ENCODE data around the gene PDIK1L. TPM values are rescaled to one million over a fixed set of nuclear protein-coding genes. Genes with fewer than 3 reads are reported as not detected.

PDIK1L gene
- total RNA-seq, 2 experiments from 2014 or later: 12.9 to 17.2 TPM

DNA sequence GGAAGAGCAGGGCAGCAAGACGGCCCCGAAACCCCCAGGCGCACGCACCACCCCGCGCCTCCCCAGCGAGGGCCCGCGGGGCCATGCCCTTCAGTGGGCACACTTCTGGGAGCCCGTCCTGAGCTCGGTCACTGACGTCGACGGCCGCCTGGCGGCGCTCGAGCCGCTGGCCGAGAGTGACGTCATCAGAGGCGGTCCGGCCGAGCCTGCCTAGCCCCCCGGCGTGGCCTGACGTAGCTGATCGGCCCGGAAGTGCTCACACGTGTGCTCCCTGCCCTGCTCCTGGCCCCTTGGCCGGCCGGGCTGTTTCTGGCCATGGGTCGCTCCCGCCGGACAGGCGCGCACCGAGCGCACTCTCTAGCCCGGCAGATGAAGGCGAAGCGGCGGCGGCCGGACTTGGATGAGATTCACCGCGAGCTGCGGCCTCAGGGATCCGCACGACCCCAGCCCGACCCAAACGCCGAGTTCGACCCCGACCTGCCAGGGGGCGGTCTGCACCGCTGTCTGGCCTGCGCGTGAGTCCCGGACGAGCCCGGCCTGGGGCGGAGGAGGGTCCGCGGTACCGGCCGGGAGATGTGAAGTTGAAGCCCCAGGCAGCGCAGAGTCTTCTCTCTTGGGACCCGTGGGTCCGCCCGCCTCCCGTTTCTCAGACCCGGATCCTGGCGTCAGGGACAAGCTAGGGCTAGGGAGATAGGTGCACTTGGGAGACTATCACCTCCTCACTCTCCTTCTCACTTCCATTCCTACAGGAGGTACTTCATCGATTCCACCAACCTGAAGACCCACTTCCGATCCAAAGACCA, 58.2 kb downstream of the PDIK1L start, which contains the start of gene ZNF593:
ZNF593 (plus strand) TSS at position 240 of the 803 bp plus-strand sequence; CDS start at position 316, 76 bp downstream.
- Histone ChIP-seq H3K36me3 (ENCODE audit: insufficient read depth, low read length) (peaks cover 22% of the 10 kb centered on the region), H3K4me1 (ENCODE audit: insufficient read depth, low read length, poor library complexity, severe bottlenecking) (peaks cover 9% of the 10 kb centered on the region), H3K9me3 (ENCODE audit: low read length) (no peaks in the 10 kb centered on the region), H3K27ac (ENCODE audit: low read depth, low read length, poor library complexity, severe bottlenecking) (peak within 1 kb of the TSS; percentile 24), H2AFZ (ENCODE audit: low read length) (peak within 1 kb of the TSS; percentile 44; the same call in 1 of the 2 replicates), H3K79me2 (ENCODE audit: insufficient read depth, low read depth, low read length) (peaks cover 14% of the 10 kb centered on the region), H3K4me2 (ENCODE audit: low read length) (peak within 1 kb of the TSS; percentile 87), H4K20me1 (ENCODE audit: insufficient read depth, low read length) (no peaks in the 10 kb centered on the region), H3K4me3 (ENCODE audit: low read depth, low read length, poor library complexity, severe bottlenecking) (peak within 1 kb of the TSS; percentile 81), H3K9me2 (ENCODE audit: insufficient read depth, low read length) (no peaks in the 10 kb centered on the region)
- TF ChIP-seq, protein P1, sequence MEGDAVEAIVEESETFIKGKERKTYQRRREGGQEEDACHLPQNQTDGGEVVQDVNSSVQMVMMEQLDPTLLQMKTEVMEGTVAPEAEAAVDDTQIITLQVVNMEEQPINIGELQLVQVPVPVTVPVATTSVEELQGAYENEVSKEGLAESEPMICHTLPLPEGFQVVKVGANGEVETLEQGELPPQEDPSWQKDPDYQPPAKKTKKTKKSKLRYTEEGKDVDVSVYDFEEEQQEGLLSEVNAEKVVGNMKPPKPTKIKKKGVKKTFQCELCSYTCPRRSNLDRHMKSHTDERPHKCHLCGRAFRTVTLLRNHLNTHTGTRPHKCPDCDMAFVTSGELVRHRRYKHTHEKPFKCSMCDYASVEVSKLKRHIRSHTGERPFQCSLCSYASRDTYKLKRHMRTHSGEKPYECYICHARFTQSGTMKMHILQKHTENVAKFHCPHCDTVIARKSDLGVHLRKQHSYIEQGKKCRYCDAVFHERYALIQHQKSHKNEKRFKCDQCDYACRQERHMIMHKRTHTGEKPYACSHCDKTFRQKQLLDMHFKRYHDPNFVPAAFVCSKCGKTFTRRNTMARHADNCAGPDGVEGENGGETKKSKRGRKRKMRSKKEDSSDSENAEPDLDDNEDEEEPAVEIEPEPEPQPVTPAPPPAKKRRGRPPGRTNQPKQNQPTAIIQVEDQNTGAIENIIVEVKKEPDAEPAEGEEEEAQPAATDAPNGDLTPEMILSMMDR (conservative IDR thresholded peaks at IDR 0.05; ENCODE audit: low read length): peak; percentile 84
- no peak for TF ChIP-seq EZH2phosphoT487 (IDR thresholded peaks at IDR 0.05; ENCODE audit: borderline replicate concordance, low read depth, low read length)
- CTCF ChIA-PET (ENCODE audit: unreplicated experiment): interaction anchor here (0.5 kb wide), 1 partner anchor 161 kb away, joined by 4 read pairs; no protein-coding TSS in a partner anchor
- peak; percentile 96 for DNase-seq (ENCODE audit: low spot score)
- BruUV-seq (replicated peaks): no TSS peak
- intact Hi-C loops (cut with micrococcal nuclease; ENCODE audit: unreplicated experiment): loop anchor here (1.0 kb wide), 2 partner anchors 59 to 64 kb away; partner anchors contain the start of genes CEP85 and PDIK1L
- POLR2A ChIA-PET: interaction anchor here (0.7 to 0.8 kb wide), 3 partner anchors 57 to 237 kb away, joined by 3 read pairs; partner anchors contain the start of gene CEP85

DNA sequence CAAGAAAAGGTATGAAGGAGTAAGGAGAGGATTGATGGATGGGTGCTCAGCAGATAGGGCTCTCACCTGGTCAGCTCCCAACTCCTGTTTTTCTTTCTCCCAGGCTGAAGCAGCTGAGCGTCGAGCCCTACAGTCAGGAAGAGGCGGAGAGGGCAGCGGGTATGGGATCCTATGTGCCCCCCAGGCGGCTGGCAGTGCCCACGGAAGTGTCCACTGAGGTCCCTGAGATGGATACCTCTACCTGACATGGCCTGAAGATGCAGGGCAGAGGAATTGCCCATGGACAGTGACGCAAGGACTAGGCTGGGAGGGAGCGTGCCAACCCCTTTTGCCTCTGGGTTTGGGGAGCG, 58.8 kb downstream of the PDIK1L start:
- BruUV-seq (replicated peaks): TSS peak; percentile 95
- peak overlapping the region; percentile 81 for H3K4me3 ChIP-seq (ENCODE audit: low read depth, low read length, poor library complexity, severe bottlenecking)
- H3K36me3 ChIP-seq (ENCODE audit: insufficient read depth, low read length): peaks cover 22% of the 10 kb centered on the region
- H3K4me2 ChIP-seq (ENCODE audit: low read length): peak overlapping the region; percentile 87
- no peaks in the 10 kb centered on the region for H3K9me3 ChIP-seq (ENCODE audit: low read length)
- TF ChIP-seq EZH2phosphoT487 (IDR thresholded peaks at IDR 0.05; ENCODE audit: borderline replicate concordance, low read depth, low read length): no peak
- TF ChIP-seq, protein P1 (conservative IDR thresholded peaks at IDR 0.05; ENCODE audit: low read length): no peak
- intact Hi-C loops (cut with micrococcal nuclease; ENCODE audit: unreplicated experiment): no loop called here
- DNase-seq (ENCODE audit: low spot score): no peak
- H3K9me2 ChIP-seq (ENCODE audit: insufficient read depth, low read length): no peaks in the 10 kb centered on the region
- H3K4me1 ChIP-seq (ENCODE audit: insufficient read depth, low read length, poor library complexity, severe bottlenecking): peaks cover 9% of the 10 kb centered on the region
- no peak overlapping the region for H3K27ac ChIP-seq (ENCODE audit: low read depth, low read length, poor library complexity, severe bottlenecking)
- no peaks in the 10 kb centered on the region for H4K20me1 ChIP-seq (ENCODE audit: insufficient read depth, low read length)
- H3K79me2 ChIP-seq (ENCODE audit: insufficient read depth, low read depth, low read length): peaks cover 14% of the 10 kb centered on the region
- POLR2A ChIA-PET: interaction anchor here (0.8 kb wide), 1 partner anchor 57 kb away, joined by 3 read pairs; no protein-coding TSS in a partner anchor
- H2AFZ ChIP-seq (ENCODE audit: low read length): peak overlapping the region; percentile 44; the same call in 1 of the 2 replicates
- CTCF ChIA-PET (ENCODE audit: unreplicated experiment): no interaction called here

Data from OCI-LY7 (cell line).